Measurements from ENCODE around the gene HOXD12.

DNA sequence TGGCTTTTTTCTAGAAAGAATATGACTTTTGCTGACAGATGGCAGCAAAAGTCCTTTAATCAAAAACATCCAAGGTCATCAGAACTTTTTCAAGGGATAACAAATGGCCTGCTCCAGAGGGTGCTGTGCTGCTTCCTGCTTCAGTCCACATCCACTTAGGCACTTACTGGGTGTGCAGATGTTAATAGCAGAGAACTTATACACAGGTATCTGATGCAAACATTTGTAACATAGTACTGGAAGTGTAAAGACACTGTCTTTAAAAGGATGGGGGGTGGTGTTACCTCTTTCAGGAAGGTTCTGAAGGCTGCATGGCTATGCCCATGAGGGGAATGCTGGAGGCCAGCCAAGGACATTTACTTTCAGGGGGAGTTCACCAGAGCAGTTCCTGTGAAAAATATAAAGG, 35.4 kb downstream of the HOXD12 start:
- TF ChIP-seq ZNF274 (IDR thresholded peaks at IDR 0.05; ENCODE audit: low read depth, low read length), result no peak
- TF ChIP-seq YY1 (IDR thresholded peaks at IDR 0.05; ENCODE audit: insufficient read depth, insufficient read length), result no peak

Data from NT2/D1 (cell line).